ENCODE measurements around the gene FAHD1. TPM values are rescaled to one million over a fixed set of nuclear protein-coding genes. Genes with fewer than 3 reads are reported as not detected.

FAHD1 gene
- total and polyA plus RNA-seq, 9 of the 15 experiments (the other 6 are each of a cell fraction or from before 2014, with no cell fraction given): 2.2 to 20.9 (median 10.7) TPM

DNA sequence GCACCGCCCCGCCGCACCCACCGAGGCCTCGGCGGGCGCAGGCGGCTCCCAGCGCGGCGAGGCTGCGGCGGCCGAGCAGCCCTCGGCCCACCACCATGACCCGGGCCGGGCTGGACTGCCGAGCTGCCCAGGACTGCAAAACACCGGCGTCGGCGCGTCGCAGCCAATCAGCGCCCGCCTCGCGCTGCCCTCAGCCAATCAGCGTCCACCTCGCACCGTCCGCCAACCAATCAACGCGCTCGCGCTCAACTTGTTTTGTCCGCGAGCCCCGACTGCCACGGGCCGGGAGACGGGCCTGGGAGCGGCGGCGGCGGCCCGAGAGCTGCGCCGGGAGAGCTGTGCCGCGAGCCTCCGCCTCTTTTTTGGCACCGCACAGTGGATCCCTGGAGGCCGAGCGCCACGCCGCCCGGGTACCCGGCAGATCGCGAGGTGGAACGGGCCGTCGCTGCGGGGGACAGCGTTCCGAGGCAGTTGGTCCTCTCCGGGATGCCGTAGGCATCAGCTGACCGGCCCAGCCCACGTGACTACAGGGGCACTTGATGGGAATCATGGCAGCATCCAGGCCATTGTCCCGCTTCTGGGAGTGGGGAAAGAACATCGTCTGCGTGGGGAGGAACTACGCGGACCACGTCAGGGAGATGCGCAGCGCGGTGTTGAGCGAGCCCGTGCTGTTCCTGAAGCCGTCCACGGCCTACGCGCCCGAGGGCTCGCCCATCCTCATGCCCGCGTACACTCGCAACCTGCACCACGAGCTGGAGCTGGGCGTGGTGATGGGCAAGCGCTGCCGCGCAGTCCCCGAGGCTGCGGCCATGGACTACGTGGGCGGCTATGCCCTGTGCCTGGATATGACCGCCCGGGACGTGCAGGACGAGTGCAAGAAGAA lies at the start of gene FAHD1, which contains the start of gene HAGH (continued):
- TF ChIP-seq, protein P1, sequence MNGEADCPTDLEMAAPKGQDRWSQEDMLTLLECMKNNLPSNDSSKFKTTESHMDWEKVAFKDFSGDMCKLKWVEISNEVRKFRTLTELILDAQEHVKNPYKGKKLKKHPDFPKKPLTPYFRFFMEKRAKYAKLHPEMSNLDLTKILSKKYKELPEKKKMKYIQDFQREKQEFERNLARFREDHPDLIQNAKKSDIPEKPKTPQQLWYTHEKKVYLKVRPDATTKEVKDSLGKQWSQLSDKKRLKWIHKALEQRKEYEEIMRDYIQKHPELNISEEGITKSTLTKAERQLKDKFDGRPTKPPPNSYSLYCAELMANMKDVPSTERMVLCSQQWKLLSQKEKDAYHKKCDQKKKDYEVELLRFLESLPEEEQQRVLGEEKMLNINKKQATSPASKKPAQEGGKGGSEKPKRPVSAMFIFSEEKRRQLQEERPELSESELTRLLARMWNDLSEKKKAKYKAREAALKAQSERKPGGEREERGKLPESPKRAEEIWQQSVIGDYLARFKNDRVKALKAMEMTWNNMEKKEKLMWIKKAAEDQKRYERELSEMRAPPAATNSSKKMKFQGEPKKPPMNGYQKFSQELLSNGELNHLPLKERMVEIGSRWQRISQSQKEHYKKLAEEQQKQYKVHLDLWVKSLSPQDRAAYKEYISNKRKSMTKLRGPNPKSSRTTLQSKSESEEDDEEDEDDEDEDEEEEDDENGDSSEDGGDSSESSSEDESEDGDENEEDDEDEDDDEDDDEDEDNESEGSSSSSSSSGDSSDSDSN (IDR thresholded peaks at IDR 0.05; ENCODE audit: borderline replicate concordance in 1 of 2, low read depth in 2 of 2, low read length in 2 of 2): peak; percentile 41 to 53; a peak in 1 of 4 replicates
- TF ChIP-seq MBD2 (IDR thresholded peaks at IDR 0.05; ENCODE audit: borderline replicate concordance, low read depth) (peak; percentile 93), ZNF79 (CRISPR knock-in tag; IDR thresholded peaks at IDR 0.05; ENCODE audit: low read depth) (no peak), JUND (IDR thresholded peaks at IDR 0.05; ENCODE audit: borderline replicate concordance, low read depth, low read length) (0 out of 2 replicates have a peak, but pooled peaks have one; percentile 3), JUND (tag; IDR thresholded peaks at IDR 0.05; ENCODE audit: borderline replicate concordance, low read depth, low read length) (no peak), SMARCE1 (IDR thresholded peaks at IDR 0.05) (no peak), MECOM (CRISPR knock-in tag; IDR thresholded peaks at IDR 0.05) (no peak), PTTG1 (tag; IDR thresholded peaks at IDR 0.05; ENCODE audit: low read depth) (no peak), KAT2B (IDR thresholded peaks at IDR 0.05; ENCODE audit: low read depth, low read length) (no peak), LCOR (CRISPR knock-in tag; IDR thresholded peaks at IDR 0.05) (peak; percentile 84), NFIC (IDR thresholded peaks at IDR 0.05) (peak; percentile 87), DMBX1 (CRISPR knock-in tag; IDR thresholded peaks at IDR 0.05; ENCODE audit: borderline replicate concordance) (peak; percentile 45; the same call in 1 of the 2 replicates), ZC3H8 (IDR thresholded peaks at IDR 0.05) (0 out of 2 replicates have a peak, but pooled peaks have one; percentile 8), POLR3A (IDR thresholded peaks at IDR 0.05; ENCODE audit: borderline replicate concordance, extremely low read depth, insufficient read depth, insufficient read length) (no peak), MCM5 (IDR thresholded peaks at IDR 0.05; ENCODE audit: low read depth) (no peak), ZNF143 (CRISPR knock-in tag; IDR thresholded peaks at IDR 0.05) (peak; percentile 50)
- TF ChIP-seq, protein P2, sequence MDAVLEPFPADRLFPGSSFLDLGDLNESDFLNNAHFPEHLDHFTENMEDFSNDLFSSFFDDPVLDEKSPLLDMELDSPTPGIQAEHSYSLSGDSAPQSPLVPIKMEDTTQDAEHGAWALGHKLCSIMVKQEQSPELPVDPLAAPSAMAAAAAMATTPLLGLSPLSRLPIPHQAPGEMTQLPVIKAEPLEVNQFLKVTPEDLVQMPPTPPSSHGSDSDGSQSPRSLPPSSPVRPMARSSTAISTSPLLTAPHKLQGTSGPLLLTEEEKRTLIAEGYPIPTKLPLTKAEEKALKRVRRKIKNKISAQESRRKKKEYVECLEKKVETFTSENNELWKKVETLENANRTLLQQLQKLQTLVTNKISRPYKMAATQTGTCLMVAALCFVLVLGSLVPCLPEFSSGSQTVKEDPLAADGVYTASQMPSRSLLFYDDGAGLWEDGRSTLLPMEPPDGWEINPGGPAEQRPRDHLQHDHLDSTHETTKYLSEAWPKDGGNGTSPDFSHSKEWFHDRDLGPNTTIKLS (IDR thresholded peaks at IDR 0.05; ENCODE audit: borderline replicate concordance, low read depth): peak; percentile 77; the same call in 1 of the 2 replicates
- TF ChIP-seq, protein P3, sequence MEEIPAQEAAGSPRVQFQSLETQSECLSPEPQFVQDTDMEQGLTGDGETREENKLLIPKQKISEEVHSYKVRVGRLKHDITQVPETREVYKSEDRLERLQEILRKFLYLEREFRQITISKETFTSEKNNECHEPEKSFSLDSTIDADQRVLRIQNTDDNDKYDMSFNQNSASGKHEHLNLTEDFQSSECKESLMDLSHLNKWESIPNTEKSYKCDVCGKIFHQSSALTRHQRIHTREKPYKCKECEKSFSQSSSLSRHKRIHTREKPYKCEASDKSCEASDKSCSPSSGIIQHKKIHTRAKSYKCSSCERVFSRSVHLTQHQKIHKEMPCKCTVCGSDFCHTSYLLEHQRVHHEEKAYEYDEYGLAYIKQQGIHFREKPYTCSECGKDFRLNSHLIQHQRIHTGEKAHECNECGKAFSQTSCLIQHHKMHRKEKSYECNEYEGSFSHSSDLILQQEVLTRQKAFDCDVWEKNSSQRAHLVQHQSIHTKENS (CRISPR knock-in tag; IDR thresholded peaks at IDR 0.05): no peak
- TF ChIP-seq, protein P4, sequence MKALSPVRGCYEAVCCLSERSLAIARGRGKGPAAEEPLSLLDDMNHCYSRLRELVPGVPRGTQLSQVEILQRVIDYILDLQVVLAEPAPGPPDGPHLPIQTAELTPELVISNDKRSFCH (CRISPR knock-in tag; IDR thresholded peaks at IDR 0.05): no peak
- TF ChIP-seq, protein P4 (tag; IDR thresholded peaks at IDR 0.05): peak; percentile 79; the same call in 1 of the 2 replicates
- TF ChIP-seq, protein P5, sequence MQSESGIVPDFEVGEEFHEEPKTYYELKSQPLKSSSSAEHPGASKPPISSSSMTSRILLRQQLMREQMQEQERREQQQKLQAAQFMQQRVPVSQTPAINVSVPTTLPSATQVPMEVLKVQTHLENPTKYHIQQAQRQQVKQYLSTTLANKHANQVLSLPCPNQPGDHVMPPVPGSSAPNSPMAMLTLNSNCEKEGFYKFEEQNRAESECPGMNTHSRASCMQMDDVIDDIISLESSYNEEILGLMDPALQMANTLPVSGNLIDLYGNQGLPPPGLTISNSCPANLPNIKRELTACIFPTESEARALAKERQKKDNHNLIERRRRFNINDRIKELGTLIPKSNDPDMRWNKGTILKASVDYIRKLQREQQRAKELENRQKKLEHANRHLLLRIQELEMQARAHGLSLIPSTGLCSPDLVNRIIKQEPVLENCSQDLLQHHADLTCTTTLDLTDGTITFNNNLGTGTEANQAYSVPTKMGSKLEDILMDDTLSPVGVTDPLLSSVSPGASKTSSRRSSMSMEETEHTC (IDR thresholded peaks at IDR 0.05): peak; percentile 89

Measured in K562 (cell line).